ENCODE results near the gene RNF17.

DNA sequence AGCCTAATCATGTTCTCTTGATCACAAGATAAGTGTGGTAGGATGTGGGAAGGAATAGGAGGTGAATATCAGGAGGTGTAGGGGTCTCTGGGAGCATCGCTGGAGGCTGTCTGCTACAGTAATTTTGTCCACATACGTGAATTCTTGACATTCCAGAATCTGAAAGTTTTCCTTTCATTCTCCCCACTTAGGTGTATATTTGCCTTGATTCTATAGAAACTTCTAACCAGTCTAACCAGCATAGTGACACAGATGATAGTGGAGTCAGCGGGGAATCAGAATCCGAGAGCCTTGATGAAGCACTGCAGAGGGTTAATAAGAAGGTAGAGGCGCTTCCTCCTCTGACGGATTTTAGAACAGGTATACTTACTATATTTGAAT is 106.4 kb downstream of the RNF17 start:
- TF ChIP-seq, protein P1, sequence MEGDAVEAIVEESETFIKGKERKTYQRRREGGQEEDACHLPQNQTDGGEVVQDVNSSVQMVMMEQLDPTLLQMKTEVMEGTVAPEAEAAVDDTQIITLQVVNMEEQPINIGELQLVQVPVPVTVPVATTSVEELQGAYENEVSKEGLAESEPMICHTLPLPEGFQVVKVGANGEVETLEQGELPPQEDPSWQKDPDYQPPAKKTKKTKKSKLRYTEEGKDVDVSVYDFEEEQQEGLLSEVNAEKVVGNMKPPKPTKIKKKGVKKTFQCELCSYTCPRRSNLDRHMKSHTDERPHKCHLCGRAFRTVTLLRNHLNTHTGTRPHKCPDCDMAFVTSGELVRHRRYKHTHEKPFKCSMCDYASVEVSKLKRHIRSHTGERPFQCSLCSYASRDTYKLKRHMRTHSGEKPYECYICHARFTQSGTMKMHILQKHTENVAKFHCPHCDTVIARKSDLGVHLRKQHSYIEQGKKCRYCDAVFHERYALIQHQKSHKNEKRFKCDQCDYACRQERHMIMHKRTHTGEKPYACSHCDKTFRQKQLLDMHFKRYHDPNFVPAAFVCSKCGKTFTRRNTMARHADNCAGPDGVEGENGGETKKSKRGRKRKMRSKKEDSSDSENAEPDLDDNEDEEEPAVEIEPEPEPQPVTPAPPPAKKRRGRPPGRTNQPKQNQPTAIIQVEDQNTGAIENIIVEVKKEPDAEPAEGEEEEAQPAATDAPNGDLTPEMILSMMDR (IDR thresholded peaks at IDR 0.05; ENCODE audit: insufficient read depth, low read length): no peak
- TF ChIP-seq REST (IDR thresholded peaks at IDR 0.05; ENCODE audit: insufficient replicate concordance, low read depth): no peak
- no peak for TF ChIP-seq GABPA (IDR thresholded peaks at IDR 0.05; ENCODE audit: low read depth)
- no peak for TF ChIP-seq POLR2AphosphoS5 (IDR thresholded peaks at IDR 0.05; ENCODE audit: low read depth)
- no peak for TF ChIP-seq SPI1 (IDR thresholded peaks at IDR 0.05; ENCODE audit: borderline replicate concordance, low read depth)

All from HL-60 (cell line).